Heart right ventricle (tissue), 16 donors: Measurements from ENCODE around the gene GRIP2. TPM values are rescaled to one million over a fixed set of nuclear protein-coding genes. Genes with fewer than 3 reads are reported as not detected.

Experiments used
- ATAC-seq, 8 donors: fragments of 200-7000 bp; cut with Tn5 transposase; one replicate each; pipeline ENCODE4 v1.9.1; 2020; ENCODE audit warnings: mild to moderate bottlenecking in 8 of 8, moderate library complexity in 8 of 8, moderate number of reproducible peaks in 1 of 8
- DNase-seq, 2 donors: peaks; one replicate each; pipeline ENCODE4 v3.0.0-alpha.2; 2020
- H3K27ac ChIP-seq, 10 donors: fragments of 200-600 bp; sonication (generic) in 2 of 10; one replicate each; pipeline versions ENCODE4 v1.5.0 to v1.8.0; 2020 to 2022; ENCODE audit warnings: mild to moderate bottlenecking in 3 of 10
- H3K27me3 ChIP-seq, 7 donors: fragments of 200-600 bp; one replicate each; pipeline ENCODE4 v1.8.0; 2021 to 2022; ENCODE audit warnings: mild to moderate bottlenecking in 2 of 7
- H3K36me3 ChIP-seq, 9 donors: fragments of 200-600 bp; sonication (generic) in 1 of 9; one replicate each; pipeline versions ENCODE4 v1.5.0 to v1.8.0; 2020 to 2022; ENCODE audit warnings: mild to moderate bottlenecking in 2 of 9
- H3K4me1 ChIP-seq, 9 donors: fragments of 200-600 bp; sonication (generic) in 1 of 9; one replicate each; pipeline versions ENCODE4 v1.5.0 to v1.8.0; 2020 to 2022; ENCODE audit warnings: mild to moderate bottlenecking in 4 of 9
- H3K4me3 ChIP-seq, 10 donors: fragments of 200-600 bp; sonication (generic) in 2 of 10; one replicate each; pipeline versions ENCODE4 v1.5.0 to v1.8.0; 2020 to 2022; ENCODE audit warnings: mild to moderate bottlenecking in 7 of 10, moderate library complexity in 2 of 10
- H3K9me3 ChIP-seq, 11 donors: fragments of 200-600 bp in 10 of 11; sonication (generic) in 2 of 11; one replicate each; pipeline versions ENCODE4 v1.5.0 to v1.8.0; 2013 to 2022; ENCODE audit warnings: mild to moderate bottlenecking in 2 of 11, control low read depth in 1 of 11, moderate library complexity in 1 of 11
- CTCF ChIP-seq, 9 donors: fragments of 200-600 bp; sonication (generic) in 2 of 9; IDR thresholded peaks; one replicate each; pipeline versions ENCODE4 v1.5.0 to v1.8.0; 2021 to 2022; ENCODE audit warnings: antibody characterized with exemption in 9 of 9, mild to moderate bottlenecking in 5 of 9, moderate library complexity in 1 of 9
- WGBS, 2 donors: extraction: QIAGEN DNeasy Blood & Tissue Kit; methylation state at CpG; one replicate each; pipeline ENCODE4 v1.1.7; 2013; ENCODE audit warnings: inconsistent platforms in 1 of 2; 5-methylcytosine and 5-hydroxymethylcytosine counted together
- intact Hi-C, 10 donors: fragments of 100-400 bp; cut with DNase I; formaldehyde crosslinking; loops; one replicate each; pipeline versions ENCODE4 v1.11.1 to v1.14.2; 2022
- polyA plus RNA-seq, 2 donors: library from polyadenylated mRNA; stranded (reverse); fragments of 200-250 nt; gene quantifications; one replicate each; pipeline ENCODE4 v1.2.3, GENCODE V29; 2013
- total RNA-seq, 10 donors: library from RNA; stranded (reverse); fragmentation: NEBNext Ultra II Directional in 3 of 10; extraction: Animal tissue kit (Norgen Biotek cat#: 25700) in 3 of 10; gene quantifications; one replicate each; pipeline versions ENCODE4 v1.2.1 to v1.2.4, GENCODE V29; 2021 to 2023
- donor health status: Arrhythmogenic right ventricular cardiomyopathy.
- donor health status: ischemic (EF 13 %, LVEDD 7.1; RV severe dilation, severe dysfunction).
- donor health status: healthy with polysubstance abuse.
- donor health status: DM: no; HTN: yes; CAD: no.
- donor health status: DM: no; HTN: no; CAD: no.
- donor health status: ischemic (EF 25% LVEDD 6.9; RV normal size, moderate dysfunction).
- donor health status: ischemic (EF 25% LVEDD 5.7; RV mildly dilated, moderate dysfunction).
- donor health status: healthy.
- donor health status: DM: yes; HTN: yes; CAD: no.
- donor health status: Ischemic cardiomyopathy.
- donor health status: ischemic (EF 35%, LVEDD 5.7; RV mildly dilated, moderate dysfunction).
- donor health status: nonischemic (EF 11% LVEDD 7.7; RV severe dilation, severe dysfunction).
- donor health status: DM: yes; HTN: yes; CAD: no.
- donor health status: PGD.
- donor health status: ischemic (EF 29% LVEDD 5.4; RV normal size, mild dysfunction).
- donor health status: nonischemic (EF 23%, LVEDD 6.1; RV moderate dilation, normal function).

The GRIP2 gene
- total and polyA plus RNA-seq, 12 donors: 7.4 to 70.1 (median 39.4) TPM

GRCh38 chr3:14479591-14479990 is 60.6 kb downstream of the GRIP2 start:
- Histone ChIP-seq H3K4me1 (peaks cover 5 to 48% (median 32%) of the 10 kb centered on the region in 9 donors), H3K9me3 (no peaks in the 10 kb centered on the region), H3K27me3 (peaks cover 0 to 9% (median 0%) of the 10 kb centered on the region in 7 donors), H3K36me3 (peaks cover 0 to 100% (median 13%) of the 10 kb centered on the region in 9 donors), H3K4me3 (no peak overlapping the region), H3K27ac (peak overlapping the region in 3 of 10 donors; percentile 36 to 53 (median 44))
- no peak for ATAC-seq
- DNase-seq: no peak
- intact Hi-C loops: no loop called here
- WGBS, 2 donors: 93 to 95% methylated on average over 6 of the region's 6 CpGs
- no peak for TF ChIP-seq CTCF (IDR thresholded peaks at IDR 0.05)

GRCh38 chr3:14478956-14479550 is 61.1 kb downstream of the GRIP2 start:
- WGBS, 2 donors: 81 to 86% methylated on average over 8 of the region's 8 CpGs
- Histone ChIP-seq H3K27ac (peak overlapping the region in 1 of 10 donors; percentile 36), H3K27me3 (peaks cover 0 to 9% (median 0%) of the 10 kb centered on the region in 7 donors), H3K4me1 (peaks cover 5 to 48% (median 32%) of the 10 kb centered on the region in 9 donors), H3K36me3 (peaks cover 0 to 100% (median 9%) of the 10 kb centered on the region in 9 donors), H3K4me3 (no peak overlapping the region), H3K9me3 (no peaks in the 10 kb centered on the region)
- no peak for TF ChIP-seq CTCF (IDR thresholded peaks at IDR 0.05)
- intact Hi-C loops: no loop called here
- ATAC-seq: no peak
- no peak for DNase-seq

- 88 to 93% methylated on average over 11 of the region's 11 CpGs for WGBS, 2 donors
- intact Hi-C loops: no loop called here
- Histone ChIP-seq H3K27ac (no peak overlapping the region), H3K4me3 (no peak overlapping the region), H3K9me3 (no peaks in the 10 kb centered on the region), H3K36me3 (peaks cover 0 to 100% (median 9%) of the 10 kb centered on the region in 9 donors), H3K27me3 (peaks cover 0 to 9% (median 0%) of the 10 kb centered on the region in 7 donors), H3K4me1 (peaks cover 5 to 44% (median 29%) of the 10 kb centered on the region in 9 donors)
- ATAC-seq: no peak
- no peak for TF ChIP-seq CTCF (IDR thresholded peaks at IDR 0.05)
- DNase-seq: no peak
Measured at GRCh38 chr3:14477311-14477935, 62.7 kb downstream of the GRIP2 start.

- peaks cover 0 to 9% (median 0%) of the 10 kb centered on the region in 7 donors for H3K27me3 ChIP-seq
- H3K9me3 ChIP-seq: no peaks in the 10 kb centered on the region
- peaks cover under 1 to 37% (median 23%) of the 10 kb centered on the region in 9 donors for H3K4me1 ChIP-seq
- H3K4me3 ChIP-seq: no peak overlapping the region
- 93% methylated on average over 13 of the region's 13 CpGs for WGBS, 2 donors
- intact Hi-C loops: no loop called here
- H3K36me3 ChIP-seq: peaks cover 0 to 100% (median 9%) of the 10 kb centered on the region in 9 donors
- no peak for TF ChIP-seq CTCF (IDR thresholded peaks at IDR 0.05)
- ATAC-seq (no peak), DNase-seq (no peak)
- H3K27ac ChIP-seq: no peak overlapping the region
Measured at GRCh38 chr3:14476583-14477265, 63.4 kb downstream of the GRIP2 start.
